ENCODE measurements around the gene ANKRD2.

ANKRD2 gene

GRCh38 chr10:97599272-97599619 is 26.7 kb downstream of the ANKRD2 start:
- ATAC-seq (ENCODE audit: insufficient read depth, low read depth) (no peak), DNase-seq (no peak)
- H3K9ac ChIP-seq (ENCODE audit: low read depth, low read length), result no peak overlapping the region
- no peaks in the 10 kb centered on the region for H3K27me3 ChIP-seq (ENCODE audit: insufficient read depth, low read length, poor library complexity)
- no peaks in the 10 kb centered on the region for H3K4me1 ChIP-seq (ENCODE audit: insufficient read depth, low read length)
- no peak overlapping the region for H3K4me3 ChIP-seq (ENCODE audit: low read depth in 1 of 2, low read length in 2 of 2)
- H2AFZ ChIP-seq (ENCODE audit: low read depth, low read length), result no peak overlapping the region
- no peaks in the 10 kb centered on the region for H3K36me3 ChIP-seq (ENCODE audit: insufficient read depth, low read length)
- H3K27ac ChIP-seq (ENCODE audit: low read length), result no peak overlapping the region
- no peaks in the 10 kb centered on the region for H3K79me2 ChIP-seq (ENCODE audit: insufficient read depth, low read length)
- TF ChIP-seq CTCF (IDR thresholded peaks at IDR 0.05; ENCODE audit: borderline replicate concordance, extremely low read depth, low read length, poor library complexity, severe bottlenecking), result no peak
- no peak for TF ChIP-seq EZH2 (IDR thresholded peaks at IDR 0.05; ENCODE audit: borderline replicate concordance, low read depth, low read length, severe bottlenecking)
- no peak overlapping the region for H3K4me2 ChIP-seq (ENCODE audit: insufficient read depth, low read length)
- H4K20me1 ChIP-seq (ENCODE audit: insufficient read depth, low read length), result no peaks in the 10 kb centered on the region
- H3K9me3 ChIP-seq (ENCODE audit: insufficient read depth, low read length, severe bottlenecking), result no peaks in the 10 kb centered on the region

GRCh38 chr10:97600616-97601015 is 28.0 kb downstream of the ANKRD2 start:
- Histone ChIP-seq H3K4me2 (ENCODE audit: insufficient read depth, low read length) (no peak overlapping the region), H3K4me3 (ENCODE audit: low read depth in 1 of 2, low read length in 2 of 2) (no peak overlapping the region), H3K9ac (ENCODE audit: low read depth, low read length) (no peak overlapping the region), H3K27ac (ENCODE audit: low read length) (no peak overlapping the region), H4K20me1 (ENCODE audit: insufficient read depth, low read length) (no peaks in the 10 kb centered on the region), H3K4me1 (ENCODE audit: insufficient read depth, low read length) (no peaks in the 10 kb centered on the region), H3K27me3 (ENCODE audit: insufficient read depth, low read length, poor library complexity) (no peaks in the 10 kb centered on the region), H3K9me3 (ENCODE audit: insufficient read depth, low read length, severe bottlenecking) (no peaks in the 10 kb centered on the region), H3K36me3 (ENCODE audit: insufficient read depth, low read length) (no peaks in the 10 kb centered on the region), H2AFZ (ENCODE audit: low read depth, low read length) (no peak overlapping the region), H3K79me2 (ENCODE audit: insufficient read depth, low read length) (no peaks in the 10 kb centered on the region)
- no peak for ATAC-seq (ENCODE audit: insufficient read depth, low read depth)
- TF ChIP-seq CTCF (IDR thresholded peaks at IDR 0.05; ENCODE audit: borderline replicate concordance, extremely low read depth, low read length, poor library complexity, severe bottlenecking) (no peak), EZH2 (IDR thresholded peaks at IDR 0.05; ENCODE audit: borderline replicate concordance, low read depth, low read length, severe bottlenecking) (no peak)
- DNase-seq, result no peak

DNA sequence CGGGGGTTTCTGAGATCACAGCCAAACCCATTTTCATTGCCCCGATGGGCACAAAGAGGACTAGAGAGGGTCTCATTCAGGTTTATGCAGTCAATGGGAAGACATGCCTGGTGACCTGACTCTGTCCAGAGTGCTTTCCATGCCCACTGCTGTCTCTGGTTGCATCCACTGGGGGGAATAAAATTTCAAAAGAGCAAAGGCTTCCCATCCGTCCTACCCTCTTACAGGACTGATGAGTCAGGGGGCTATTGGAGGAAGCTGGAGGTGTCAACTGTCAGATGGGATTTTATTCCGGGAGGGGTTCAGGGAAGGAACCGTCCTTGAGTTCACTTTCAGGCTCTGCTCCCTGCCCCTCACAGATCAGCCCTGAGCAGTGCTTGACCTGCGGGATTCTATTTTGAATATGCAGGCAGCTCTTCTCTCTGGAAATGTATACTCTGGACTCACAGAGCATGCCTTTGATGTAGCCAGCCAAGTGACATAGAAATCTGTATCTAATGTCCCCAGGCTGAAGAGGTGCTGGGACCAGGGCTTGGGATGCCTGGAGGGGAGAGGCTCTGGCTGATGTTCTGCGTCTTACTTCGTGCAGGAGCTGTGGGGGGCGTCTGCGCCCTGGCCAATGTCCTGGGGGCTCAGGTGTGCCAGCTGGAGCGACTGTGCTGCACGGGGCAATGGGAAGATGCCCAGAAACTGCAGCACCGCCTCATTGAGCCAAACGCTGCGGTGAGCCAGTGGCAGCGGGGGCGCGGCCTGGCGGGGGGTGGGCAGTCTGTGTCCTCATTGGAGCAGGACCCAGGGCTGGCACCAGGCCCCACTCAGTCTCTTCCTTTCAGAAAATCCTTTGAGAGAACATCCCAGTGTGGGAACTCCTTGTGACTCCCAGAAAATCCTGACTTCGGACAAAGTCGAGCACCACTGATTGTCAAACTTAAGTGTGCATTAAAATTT is 29.0 kb downstream of the ANKRD2 start:
- ATAC-seq (ENCODE audit: insufficient read depth, low read depth), result no peak
- TF ChIP-seq EZH2 (IDR thresholded peaks at IDR 0.05; ENCODE audit: borderline replicate concordance, low read depth, low read length, severe bottlenecking) (no peak), CTCF (IDR thresholded peaks at IDR 0.05; ENCODE audit: borderline replicate concordance, extremely low read depth, low read length, poor library complexity, severe bottlenecking) (no peak)

More for the DNA sequence above, 29.0 kb downstream of the ANKRD2 start:
- no peaks in the 10 kb centered on the region for H3K9me3 ChIP-seq (ENCODE audit: insufficient read depth, low read length, severe bottlenecking)
- H3K27ac ChIP-seq (ENCODE audit: low read length), result no peak overlapping the region
- no peak overlapping the region for H3K9ac ChIP-seq (ENCODE audit: low read depth, low read length)
- H3K27me3 ChIP-seq (ENCODE audit: insufficient read depth, low read length, poor library complexity), result no peaks in the 10 kb centered on the region
- H3K4me3 ChIP-seq (ENCODE audit: low read depth in 1 of 2, low read length in 2 of 2), result no peak overlapping the region
- DNase-seq, result no peak
- H3K36me3 ChIP-seq (ENCODE audit: insufficient read depth, low read length), result no peaks in the 10 kb centered on the region
- no peak overlapping the region for H3K4me2 ChIP-seq (ENCODE audit: insufficient read depth, low read length)
- H3K79me2 ChIP-seq (ENCODE audit: insufficient read depth, low read length), result no peaks in the 10 kb centered on the region
- no peak overlapping the region for H2AFZ ChIP-seq (ENCODE audit: low read depth, low read length)
- no peaks in the 10 kb centered on the region for H3K4me1 ChIP-seq (ENCODE audit: insufficient read depth, low read length)
- no peaks in the 10 kb centered on the region for H4K20me1 ChIP-seq (ENCODE audit: insufficient read depth, low read length)

Data from DND-41 (cell line).